ENCODE data around the gene HAAO. TPM values are rescaled to one million over a fixed set of nuclear protein-coding genes. Genes with fewer than 3 reads are reported as not detected.

Gene HAAO
- total and polyA plus RNA-seq, 2 experiments from 2014 or later = 0.30 to 0.43 TPM

GRCh38 chr2:42806786-42807185 is 14.4 kb upstream of the HAAO start:
- Histone ChIP-seq H3K4me3 (no peak overlapping the region), H3K27me3 (no peaks in the 10 kb centered on the region), H3K27ac (no peak overlapping the region), H3K36me3 (no peaks in the 10 kb centered on the region), H3K4me1 (ENCODE audit: low read depth) (peaks cover 7% of the 10 kb centered on the region), H3K9me3 (ENCODE audit: low read depth) (no peaks in the 10 kb centered on the region)
- TF ChIP-seq CTCF (IDR thresholded peaks at IDR 0.05; ENCODE audit: low read depth, low read length) = no peak
- DNase-seq (ENCODE audit: low read depth in 1 of 2, low spot score in 1 of 2) = no peak

GRCh38 chr2:42804891-42805290 is 12.5 kb upstream of the HAAO start:
- no peak overlapping the region for H3K27ac ChIP-seq
- no peak for TF ChIP-seq CTCF (IDR thresholded peaks at IDR 0.05; ENCODE audit: low read depth, low read length)
- peaks cover 7% of the 10 kb centered on the region for H3K4me1 ChIP-seq (ENCODE audit: low read depth)
- no peak for DNase-seq (ENCODE audit: low read depth in 1 of 2, low spot score in 1 of 2)
- H3K27me3 ChIP-seq = no peaks in the 10 kb centered on the region
- H3K36me3 ChIP-seq = no peaks in the 10 kb centered on the region
- H3K4me3 ChIP-seq = no peak overlapping the region
- H3K9me3 ChIP-seq (ENCODE audit: low read depth) = no peaks in the 10 kb centered on the region

GRCh38 chr2:42804338-42804737 is 12.0 kb upstream of the HAAO start:
- Histone ChIP-seq H3K27ac (no peak overlapping the region), H3K4me3 (no peak overlapping the region), H3K9me3 (ENCODE audit: low read depth) (no peaks in the 10 kb centered on the region), H3K27me3 (no peaks in the 10 kb centered on the region), H3K4me1 (ENCODE audit: low read depth) (peaks cover 5% of the 10 kb centered on the region), H3K36me3 (no peaks in the 10 kb centered on the region)
- no peak for TF ChIP-seq CTCF (IDR thresholded peaks at IDR 0.05; ENCODE audit: low read depth, low read length)
- DNase-seq (ENCODE audit: low read depth in 1 of 2, low spot score in 1 of 2) = peak in 1 of 2 donors; percentile 40

GRCh38 chr2:42802150-42802549 is 9.8 kb upstream of the HAAO start:
- TF ChIP-seq CTCF (IDR thresholded peaks at IDR 0.05; ENCODE audit: low read depth, low read length) = no peak
- DNase-seq (ENCODE audit: low read depth in 1 of 2, low spot score in 1 of 2) = no peak
- H3K4me1 ChIP-seq (ENCODE audit: low read depth) = no peaks in the 10 kb centered on the region
- no peak overlapping the region for H3K4me3 ChIP-seq
- H3K9me3 ChIP-seq (ENCODE audit: low read depth) = no peaks in the 10 kb centered on the region
- H3K36me3 ChIP-seq = no peaks in the 10 kb centered on the region
- no peak overlapping the region for H3K27ac ChIP-seq
- no peaks in the 10 kb centered on the region for H3K27me3 ChIP-seq

GRCh38 chr2:42801381-42801780 is 9.0 kb upstream of the HAAO start:
- Histone ChIP-seq H3K27ac (no peak overlapping the region), H3K4me3 (no peak overlapping the region), H3K9me3 (ENCODE audit: low read depth) (no peaks in the 10 kb centered on the region), H3K4me1 (ENCODE audit: low read depth) (no peaks in the 10 kb centered on the region), H3K36me3 (no peaks in the 10 kb centered on the region), H3K27me3 (no peaks in the 10 kb centered on the region)
- peak in 1 of 2 donors; percentile 31 for DNase-seq (ENCODE audit: low read depth in 1 of 2, low spot score in 1 of 2)
- no peak for TF ChIP-seq CTCF (IDR thresholded peaks at IDR 0.05; ENCODE audit: low read depth, low read length)

- no peak overlapping the region for H3K4me3 ChIP-seq
- H3K4me1 ChIP-seq (ENCODE audit: low read depth) = no peaks in the 10 kb centered on the region
- peak in 1 of 2 donors; percentile 48 for DNase-seq (ENCODE audit: low read depth in 1 of 2, low spot score in 1 of 2)
- no peaks in the 10 kb centered on the region for H3K9me3 ChIP-seq (ENCODE audit: low read depth)
- no peaks in the 10 kb centered on the region for H3K36me3 ChIP-seq
- TF ChIP-seq CTCF (IDR thresholded peaks at IDR 0.05; ENCODE audit: low read depth, low read length) = no peak
- no peak overlapping the region for H3K27ac ChIP-seq
- H3K27me3 ChIP-seq = no peaks in the 10 kb centered on the region
Measured at GRCh38 chr2:42800981-42801380, 8.6 kb upstream of the HAAO start.
